HG02642 (cell line): ENCODE results near the gene CLDN16.

Experiments used
- ATAC-seq: cut with Tn5 transposase; IDR thresholded peaks from one replicate; pipeline ENCODE4 v1.9.1; 2021; ENCODE audit warnings: mild to moderate bottlenecking; ENCODE audit not compliant: unreplicated experiment, poor library complexity

CLDN16 gene

DNA sequence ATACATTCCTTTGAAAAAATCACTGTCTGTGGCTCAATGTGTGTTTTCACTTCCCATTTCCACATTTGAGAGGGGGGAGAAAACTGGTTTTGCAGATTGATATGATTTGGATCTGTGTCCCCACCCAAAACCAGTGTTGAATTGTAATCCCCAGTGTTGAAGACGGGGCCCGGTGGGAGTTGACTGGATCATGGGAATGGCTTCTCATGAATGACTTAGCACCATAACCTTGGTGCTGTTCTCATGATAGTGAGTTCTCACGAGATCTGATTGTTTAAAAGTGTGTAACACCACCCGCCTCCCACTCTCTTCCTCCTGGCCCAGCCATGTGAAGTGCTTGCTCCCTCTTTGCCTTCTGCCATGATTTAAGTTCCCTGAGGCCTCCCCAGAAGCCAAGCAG lies 45.7 kb downstream of the CLDN16 start:
- ATAC-seq = no peak

DNA sequence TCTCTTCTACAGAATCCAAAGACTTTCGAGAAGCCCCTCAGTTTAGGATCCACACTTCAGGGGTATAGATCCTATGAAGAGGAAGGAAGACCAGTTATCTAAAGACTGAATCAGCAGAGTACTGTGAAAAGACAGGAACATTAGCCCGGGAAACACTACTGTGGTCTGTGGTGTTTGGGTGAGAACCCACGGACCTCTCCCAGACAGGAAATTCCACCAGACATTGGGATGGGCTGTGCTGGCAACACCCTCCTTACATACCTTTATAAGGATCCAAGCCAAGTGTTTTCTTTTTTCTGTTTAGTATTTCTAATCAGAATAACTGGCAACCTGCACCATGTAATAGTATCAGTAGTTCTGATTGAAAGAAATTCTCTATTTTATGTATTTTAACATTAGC lies 47.7 kb downstream of the CLDN16 start:
- ATAC-seq = no peak

- no peak for ATAC-seq
These were observed 48.4 kb downstream of the CLDN16 start for GRCh38 chr3:190436331-190436730.

DNA sequence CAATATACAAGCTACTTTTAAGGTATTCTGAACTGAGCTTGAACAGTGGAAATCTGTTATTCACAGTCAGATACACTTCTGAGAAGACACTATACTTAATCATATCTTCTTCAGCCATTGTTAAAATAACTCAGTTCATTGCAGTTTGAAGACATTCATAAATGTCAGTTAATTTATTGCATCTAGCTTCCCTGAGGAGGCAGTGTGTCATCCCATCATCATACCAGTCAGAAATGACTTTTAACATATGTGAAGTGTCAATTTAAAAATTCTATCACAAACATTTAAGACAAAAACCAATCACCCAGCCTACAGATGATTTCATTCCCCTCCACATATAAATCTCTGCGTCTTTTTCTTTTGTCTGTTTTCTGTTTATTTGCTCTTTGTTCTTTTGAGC lies 54.3 kb downstream of the CLDN16 start:
- ATAC-seq = no peak

GRCh38 chr3:190443257-190443656 lies 55.3 kb downstream of the CLDN16 start:
- no peak for ATAC-seq

DNA sequence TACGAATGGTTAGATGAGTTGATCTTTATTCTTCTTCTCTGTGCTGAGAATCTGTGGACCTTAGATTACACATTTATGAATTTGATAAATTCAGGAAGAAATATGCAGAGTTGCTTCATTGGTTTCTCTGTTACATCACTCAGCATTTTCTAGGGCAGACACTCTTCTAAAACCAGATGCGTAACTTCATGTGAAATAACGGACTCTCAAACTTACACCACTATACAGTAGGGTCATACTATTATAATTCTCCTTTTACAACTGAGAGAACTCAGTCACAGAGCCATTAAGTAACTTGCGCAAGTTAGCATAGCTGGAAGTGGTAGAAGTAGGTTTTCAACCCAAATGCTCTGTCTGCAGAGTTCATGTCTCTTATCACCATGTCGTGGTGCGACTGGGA lies 56.0 kb downstream of the CLDN16 start:
- no peak for ATAC-seq

- no peak for ATAC-seq
These were observed 56.7 kb downstream of the CLDN16 start for GRCh38 chr3:190444576-190445145.

DNA sequence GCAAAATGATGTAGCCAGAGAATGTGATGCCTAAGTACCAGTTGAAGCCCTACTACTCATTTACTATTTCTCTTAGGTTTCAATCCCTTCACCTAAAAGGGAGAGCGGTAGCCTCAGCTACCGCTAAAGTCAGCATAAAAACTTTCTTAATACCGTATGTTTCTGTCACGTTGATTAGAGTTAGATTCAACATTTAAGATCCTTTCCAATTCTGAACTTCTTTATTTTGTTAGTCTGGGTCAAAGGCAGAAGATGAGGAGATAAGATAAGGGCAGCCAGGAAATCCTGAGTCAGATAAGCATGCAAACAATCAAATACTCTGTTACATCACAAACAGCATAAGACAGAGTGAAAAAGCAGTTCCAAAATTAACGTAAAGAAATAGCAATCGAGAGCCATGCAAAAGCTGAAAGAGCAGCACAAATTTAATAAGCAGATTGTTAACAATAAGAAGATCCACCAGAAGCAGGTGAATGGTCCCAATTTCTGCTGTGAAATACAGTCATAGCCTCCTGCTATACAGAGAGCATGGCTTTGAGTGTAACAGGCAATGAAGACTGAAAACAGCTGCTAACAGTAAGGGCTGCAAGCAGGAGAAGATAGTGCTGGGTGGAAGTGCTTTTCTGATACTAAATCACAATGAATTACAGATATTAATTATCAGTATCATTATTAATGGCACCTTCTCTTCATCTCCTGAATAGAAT lies 58.8 kb downstream of the CLDN16 start:
- no peak for ATAC-seq

DNA sequence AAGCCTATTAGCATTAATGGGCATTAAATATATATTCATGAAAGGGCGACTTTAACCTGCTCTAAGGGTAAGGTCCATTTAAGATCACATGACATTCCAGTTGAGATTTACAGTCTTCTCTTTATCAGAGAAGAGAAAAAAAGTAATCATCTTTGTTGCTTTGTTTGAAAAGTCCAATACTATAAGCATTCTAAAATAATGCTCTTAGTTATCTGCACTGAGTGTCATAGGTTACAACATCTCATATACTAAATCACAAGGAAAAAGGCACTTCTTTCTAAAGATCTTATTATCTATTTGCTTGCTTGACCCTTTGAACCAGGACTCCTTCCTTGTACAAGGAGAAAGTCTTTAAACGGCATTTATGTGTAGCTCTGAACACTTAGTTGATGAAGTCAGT lies 60.3 kb downstream of the CLDN16 start:
- no peak for ATAC-seq

- ATAC-seq = no peak
These were observed 61.8 kb downstream of the CLDN16 start, which contains the start of gene TMEM207 for GRCh38 chr3:190449801-190450200. TMEM207 (minus strand) TSS chr3:190449901; CDS start chr3:190449809, 92 bp downstream.

GRCh38 chr3:190455828-190456227 lies 67.9 kb downstream of the CLDN16 start:
- ATAC-seq = no peak

- no peak for ATAC-seq
These were observed 68.8 kb downstream of the CLDN16 start for GRCh38 chr3:190456770-190457169.

GRCh38 chr3:190458040-190458439 lies 70.1 kb downstream of the CLDN16 start:
- ATAC-seq = no peak
